Measurements from ENCODE around the gene MAX. TPM values are rescaled to one million over a fixed set of nuclear protein-coding genes. Genes with fewer than 3 reads are reported as not detected.

The MAX gene
- total and polyA plus RNA-seq, 9 of the 15 experiments (the other 6 are each of a cell fraction or from before 2014, with no cell fraction given), result 15.4 to 96.5 (median 51.6) TPM

- H3K36me3 ChIP-seq (ENCODE audit: control insufficient read depth, insufficient read depth, low read length), result peaks cover 30% of the 10 kb centered on the region; the same call in 2 of the 3 replicates
- ATAC-seq (no peak), FAIRE-seq (no peak), DNase-seq (ENCODE audit: extremely low read depth in 1 of 4, low spot score in 3 of 4) (no peak)
- H3K9me3 ChIP-seq (replicated peaks; ENCODE audit: control insufficient read depth, insufficient read depth, low read depth, low read length), result no peaks in the 10 kb centered on the region
- BruUV-seq (replicated peaks), result no TSS peak
- H3K4me2 ChIP-seq (ENCODE audit: insufficient read depth, low read length), result no peak overlapping the region
- 80% methylated on average over 11 of the region's 12 CpGs for WGBS (ENCODE audit: insufficient coverage, low coverage, missing lambda C conversion rate)
- no peaks in the 10 kb centered on the region for H4K20me1 ChIP-seq (replicated peaks; ENCODE audit: control insufficient read depth, insufficient read depth, low read length)
- no peak overlapping the region for H3K9ac ChIP-seq (ENCODE audit: insufficient read depth in 1 of 2, low read depth in 2 of 2, low read length in 2 of 2)
- in situ Hi-C loops (cut with MboI) (no loop called here), intact Hi-C loops (cut with micrococcal nuclease) (no loop called here)
- H3K4me1 ChIP-seq (replicated peaks in 1 of 2; ENCODE audit: control insufficient read depth in 2 of 2, insufficient read depth in 2 of 2, low read length in 2 of 2), result peaks cover 17 to 27% of the 10 kb centered on the region in 2 experiments
- TF ChIP-seq ZNF75A (CRISPR knock-in tag; IDR thresholded peaks at IDR 0.05) (no peak), ZNF518B (CRISPR knock-in tag; IDR thresholded peaks at IDR 0.05) (no peak), SMAD4 (CRISPR knock-in tag; conservative IDR thresholded peaks at IDR 0.05) (no peak), ESRRA (IDR thresholded peaks at IDR 0.05; ENCODE audit: borderline replicate concordance, low read depth) (no peak), MBD1 (CRISPR knock-in tag; IDR thresholded peaks at IDR 0.05) (no peak), NFYB (IDR thresholded peaks at IDR 0.05; ENCODE audit: extremely low read depth, insufficient read length) (no peak), CAMTA2 (CRISPR knock-in tag; conservative IDR thresholded peaks at IDR 0.05) (no peak), SIN3A (IDR thresholded peaks at IDR 0.05; ENCODE audit: borderline replicate concordance in 2 of 2, control insufficient read depth in 1 of 2, low read depth in 2 of 2, low read length in 2 of 2) (no peak), STAT5B (CRISPR knock-in tag; IDR thresholded peaks at IDR 0.05) (no peak), E2F8 (IDR thresholded peaks at IDR 0.05; ENCODE audit: low read depth, partially characterized antibody) (no peak), PHF8 (IDR thresholded peaks at IDR 0.05; ENCODE audit: borderline replicate concordance, low read length) (no peak)
- H3K4me3 ChIP-seq, result no peak overlapping the region
- no peaks in the 10 kb centered on the region for H3K27me3 ChIP-seq (ENCODE audit: control insufficient read depth in 2 of 2, insufficient read depth in 2 of 2, low read length in 2 of 2)
- peaks cover 8% of the 10 kb centered on the region for H3K9me1 ChIP-seq (ENCODE audit: control insufficient read depth, insufficient read depth, low read length)
- no peak overlapping the region for H3K27ac ChIP-seq (ENCODE audit: extremely low read depth, low read depth, low read length)
- ChIA-PET CTCF (ENCODE audit: low intra/inter-chr PET ratio) (no interaction called here), POLR2A (no interaction called here)
- no peaks in the 10 kb centered on the region; the same call in 1 of the 3 replicates for H3K79me2 ChIP-seq (ENCODE audit: control insufficient read depth, insufficient read depth, low read length)
- H2AFZ ChIP-seq (ENCODE audit: low read depth, low read length), result no peak overlapping the region
Observed at GRCh38 chr14:65070471-65070976, 31.8 kb downstream of the MAX start.

All from K562 (cell line).